T-helper 1 cell treated with Interleukin-12 subunit alpha and Interleukin-12 subunit beta and Interleukin-4 antibody, amounts not matched to agents 30 ng/mL and 1 ng/mL, for 36 hours (primary cell): Measurements from ENCODE around the gene LKAAEAR1. TPM values are rescaled to one million over a fixed set of nuclear protein-coding genes. Genes with fewer than 3 reads are reported as not detected.

Experiments used
- intact Hi-C: fragments of 100-400 bp; cut with micrococcal nuclease; formaldehyde crosslinking; loops from one replicate; pipeline ENCODE4 v1.15.1; 2024
- total RNA-seq: library from RNA; stranded (reverse); gene quantifications from 2 replicates; pipeline ENCODE4 v1.2.3, GENCODE V29; 2022

LKAAEAR1 gene
- total RNA-seq, 1 donor from 2014 or later: not detected

DNA sequence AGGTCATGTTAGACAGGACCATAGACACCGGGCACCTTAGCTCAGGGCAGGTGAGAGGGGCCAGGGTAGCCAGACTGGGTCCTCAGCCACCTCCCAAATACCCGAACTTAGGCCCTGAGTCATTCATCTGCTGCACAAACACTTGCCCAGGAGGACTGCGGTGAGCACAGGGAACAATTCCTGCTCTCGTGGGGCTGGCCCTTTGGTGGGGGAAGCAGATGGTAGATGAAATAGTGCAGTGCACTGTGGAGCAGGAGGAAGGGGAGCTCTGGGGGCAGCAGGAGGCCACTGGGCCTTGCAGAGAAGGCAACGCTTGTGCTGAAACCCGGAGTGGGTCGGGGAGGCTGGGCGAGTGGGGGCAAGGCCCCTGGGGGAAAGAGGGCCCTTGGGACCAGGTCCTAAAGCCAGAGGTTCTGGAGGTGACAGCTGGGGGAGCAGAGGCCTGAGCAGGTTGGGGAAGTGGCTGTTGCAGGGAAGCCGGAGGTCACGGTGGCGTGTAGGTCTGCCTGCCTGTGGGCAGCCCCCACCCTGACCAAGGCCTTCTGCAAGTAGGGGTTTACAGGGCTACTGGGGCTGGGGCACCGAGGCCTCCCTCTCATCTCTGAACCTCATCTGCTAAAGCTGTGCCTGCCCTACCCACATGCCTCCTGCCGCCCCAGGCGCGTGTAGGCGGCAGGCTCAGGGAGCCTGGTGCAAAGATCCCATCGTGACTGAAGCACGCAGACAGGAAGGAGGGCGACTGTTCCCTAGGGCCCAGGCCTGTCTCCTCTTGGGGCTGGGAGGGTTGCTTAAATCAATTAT is 27.8 kb upstream of the LKAAEAR1 start:
- intact Hi-C loops: no loop called here

DNA sequence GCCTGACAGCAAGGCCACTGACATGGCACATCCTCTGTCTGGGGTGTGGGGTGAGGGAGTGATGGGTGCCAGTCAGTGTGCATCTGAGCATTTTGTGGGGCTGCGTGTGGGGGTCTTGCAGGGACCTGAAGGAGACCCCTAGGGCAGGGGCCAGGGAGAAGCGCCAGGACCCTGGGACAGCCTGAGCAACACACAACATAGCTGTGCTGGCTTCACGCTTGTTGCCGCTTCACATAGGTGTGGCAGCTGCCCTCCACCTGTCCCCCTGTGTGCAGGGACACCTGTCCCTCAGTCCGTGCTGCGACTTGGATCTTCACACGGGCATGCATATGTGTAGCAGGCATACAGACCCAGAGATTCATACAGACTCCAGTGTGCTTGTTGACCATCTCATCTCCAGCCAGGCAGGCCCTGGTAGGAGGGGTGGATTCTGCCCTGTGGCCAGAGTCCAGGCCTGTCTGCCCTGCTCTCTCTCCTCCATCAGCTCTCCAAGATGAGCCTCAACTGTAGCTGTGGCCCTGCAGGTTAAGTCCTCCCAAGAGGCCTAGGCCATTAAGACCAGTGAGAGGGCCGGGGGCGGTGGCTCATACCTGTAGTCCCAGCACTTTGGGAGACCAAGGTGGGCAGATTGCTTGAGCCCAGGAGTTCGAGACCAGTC is 26.3 kb upstream of the LKAAEAR1 start:
- intact Hi-C loops: no loop called here

DNA sequence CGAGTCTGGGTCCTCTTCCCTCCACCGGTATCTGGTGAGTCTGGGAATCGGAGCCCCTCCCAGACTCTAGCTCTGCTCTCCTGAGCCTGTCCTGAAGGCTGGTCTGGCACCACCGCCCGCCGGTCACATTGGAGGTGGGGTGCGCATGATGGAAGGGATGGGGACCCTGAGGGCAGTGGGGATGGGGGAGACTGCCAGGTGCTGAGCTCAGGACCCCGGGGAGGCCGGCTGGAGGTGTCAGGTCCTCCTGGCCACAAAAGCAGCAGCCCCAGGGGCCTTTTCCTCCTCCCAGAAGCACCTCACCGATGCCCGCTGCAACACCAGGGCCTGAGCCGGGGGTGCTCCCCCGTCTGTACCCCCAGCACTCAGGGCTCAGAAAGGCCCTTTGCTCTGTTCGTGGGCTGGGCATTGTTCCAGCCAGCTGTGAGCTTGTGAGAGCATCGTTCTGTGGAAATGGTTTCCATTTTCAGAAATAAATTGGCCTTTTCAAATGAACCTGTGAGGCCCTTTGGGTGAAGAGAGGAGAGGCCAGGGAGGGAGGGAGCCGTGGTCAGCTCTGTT is 25.7 kb upstream of the LKAAEAR1 start:
- intact Hi-C loops: no loop called here

DNA sequence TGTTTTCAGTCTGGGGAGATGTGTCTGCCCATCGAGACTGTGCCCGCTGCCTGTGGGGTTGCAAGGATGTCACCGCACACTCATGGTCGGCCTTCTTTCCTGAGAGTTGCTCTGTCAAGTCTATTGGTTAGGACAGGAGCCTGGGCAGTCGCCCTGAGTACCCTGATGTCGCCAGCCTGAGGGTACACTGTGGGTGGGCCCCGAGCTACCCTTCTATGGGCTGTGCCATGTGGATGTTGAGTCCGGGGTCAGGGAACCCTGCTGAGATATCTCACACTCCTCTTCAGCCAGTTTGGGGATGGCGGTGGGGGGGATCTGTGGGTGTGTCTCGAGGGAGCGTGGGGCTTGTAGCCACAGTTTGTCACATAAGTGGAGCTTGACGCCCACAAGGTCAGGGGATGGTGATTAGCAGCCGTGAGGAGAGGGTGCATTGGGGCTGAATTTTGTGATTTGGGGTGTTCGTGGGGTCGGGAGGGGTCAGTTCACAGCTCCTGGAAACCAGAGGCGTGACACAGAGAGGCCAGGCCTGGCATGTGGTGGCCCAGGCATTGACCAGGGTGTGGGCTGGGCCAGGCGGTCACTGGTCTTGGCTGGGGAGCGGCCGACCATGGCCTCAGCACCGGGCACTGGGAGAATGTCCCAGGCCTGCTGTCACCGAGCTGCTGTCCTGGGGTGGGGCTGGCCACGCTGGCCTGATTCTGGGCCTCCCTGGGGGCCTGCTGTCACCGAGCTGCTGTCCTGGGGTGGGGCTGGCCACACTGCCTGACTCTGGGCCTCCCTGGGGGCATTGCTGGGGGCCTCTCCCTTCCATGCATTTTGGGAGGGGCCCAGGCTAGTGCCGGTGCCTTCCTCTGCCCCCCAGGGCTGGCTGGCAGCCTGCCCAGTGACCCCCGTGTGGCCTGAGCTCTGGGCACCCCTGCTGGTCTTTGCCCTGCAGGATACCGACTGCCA is 24.8 kb upstream of the LKAAEAR1 start:
- intact Hi-C loops: no loop called here

DNA sequence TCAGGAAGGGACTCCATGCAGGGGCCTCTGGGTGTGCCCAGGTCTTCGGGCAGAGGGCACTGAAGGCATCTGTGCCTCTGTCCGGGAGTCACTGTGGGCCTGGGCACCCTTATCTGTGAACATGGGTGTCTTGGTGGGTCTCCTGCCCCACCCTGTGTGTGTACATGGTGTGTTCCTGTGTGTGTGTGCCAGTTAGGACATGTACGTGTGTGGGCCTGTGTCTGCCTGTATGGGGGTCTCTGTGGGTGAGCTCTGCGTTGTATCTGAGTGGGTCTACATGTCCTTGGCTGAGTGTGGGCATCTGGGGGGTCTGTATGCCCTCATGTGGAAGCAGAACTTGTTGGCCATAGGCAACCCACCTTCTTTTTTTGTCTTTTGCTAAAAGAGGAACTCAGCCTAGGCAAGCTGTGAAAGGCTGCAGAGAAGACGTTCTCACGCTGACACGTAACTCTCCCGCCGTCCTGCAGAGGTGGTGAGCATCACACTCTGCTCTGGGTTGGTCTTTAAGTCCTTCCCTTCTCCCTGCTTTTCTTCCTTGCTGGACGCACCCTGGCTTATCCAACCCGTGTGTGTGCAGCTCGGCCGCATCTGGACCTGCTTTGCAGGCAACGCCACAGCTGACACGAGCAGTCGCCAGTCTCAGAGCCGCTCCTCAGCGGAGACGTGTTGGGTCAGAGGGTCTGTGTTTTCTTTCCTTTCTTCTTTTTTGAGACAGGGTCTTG is 23.7 kb upstream of the LKAAEAR1 start:
- intact Hi-C loops: no loop called here

GRCh38 chr20:64106981-64107735 is 23.0 kb upstream of the LKAAEAR1 start, which contains the start of gene NPBWR2:
Gene NPBWR2 (minus strand): TSS chr20:64107565. CDS start chr20:64106831, 734 bp downstream.
- intact Hi-C loops: no loop called here

DNA sequence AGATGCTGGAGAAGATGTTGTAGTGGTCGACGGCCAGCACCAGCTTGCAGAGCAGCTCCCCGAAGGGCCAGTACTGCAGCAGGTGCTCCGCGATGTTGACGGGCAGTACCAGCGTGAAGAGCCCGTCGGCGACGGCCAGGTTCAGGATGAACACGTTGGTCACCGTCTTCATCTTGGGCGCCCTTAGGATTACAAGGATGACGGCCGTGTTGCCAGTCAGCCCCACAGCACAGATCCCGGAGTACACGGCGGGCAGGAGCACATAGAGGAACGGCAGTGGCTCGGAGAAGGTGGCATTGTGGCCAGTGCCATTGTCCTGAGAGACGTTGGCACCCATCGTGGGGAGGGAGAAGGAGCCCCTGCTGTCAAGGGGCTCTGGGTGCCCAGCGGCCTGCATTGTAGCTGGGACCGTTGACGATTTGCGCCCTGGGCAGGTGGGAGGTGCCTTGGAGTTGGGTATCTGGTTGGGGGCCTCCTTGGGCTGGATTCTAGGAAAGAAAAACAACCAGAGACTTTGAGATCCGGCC is 22.3 kb upstream of the LKAAEAR1 start:
- intact Hi-C loops: no loop called here

DNA sequence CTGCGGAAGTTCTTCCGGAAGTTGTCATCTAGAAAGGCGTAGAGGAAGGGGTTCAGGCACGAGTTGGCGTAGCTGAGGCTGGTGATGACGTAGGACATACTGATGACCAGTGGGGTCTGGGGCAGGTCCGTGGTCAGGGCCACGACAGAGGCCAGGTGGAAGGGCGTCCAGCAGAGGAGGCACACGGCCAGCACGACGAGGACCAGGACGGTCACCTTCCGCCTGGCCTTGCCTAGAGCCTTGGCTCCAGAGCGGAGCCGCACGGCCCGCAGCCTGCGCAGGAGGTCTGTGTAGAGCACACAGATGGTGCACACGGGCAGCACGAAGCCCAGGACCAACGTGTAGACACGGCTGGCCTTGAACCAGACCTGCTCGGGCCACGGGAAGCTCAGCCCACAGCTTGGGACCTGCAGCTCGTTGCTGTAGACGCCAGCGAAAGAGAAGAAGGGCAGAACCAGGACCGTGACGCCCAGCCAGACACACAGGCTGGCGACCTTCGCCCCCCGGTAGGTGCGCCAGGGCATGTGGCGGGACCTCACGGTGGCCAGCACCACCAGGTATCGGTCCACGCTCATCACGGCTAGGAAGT is 21.7 kb upstream of the LKAAEAR1 start:
- intact Hi-C loops: no loop called here

- intact Hi-C loops: no loop called here
Observed at GRCh38 chr20:64104667-64105451, 20.7 kb upstream of the LKAAEAR1 start.

- intact Hi-C loops: loop anchor here (2.0 kb wide), 1 partner anchor 21 kb away; no protein-coding TSS in a partner anchor
Observed at GRCh38 chr20:64103871-64104666, 19.9 kb upstream of the LKAAEAR1 start.

GRCh38 chr20:64102647-64103354 is 18.6 kb upstream of the LKAAEAR1 start:
- intact Hi-C loops: loop anchor here (1.0 to 2.0 kb wide), 2 partner anchors 18 to 20 kb away; no protein-coding TSS in a partner anchor

DNA sequence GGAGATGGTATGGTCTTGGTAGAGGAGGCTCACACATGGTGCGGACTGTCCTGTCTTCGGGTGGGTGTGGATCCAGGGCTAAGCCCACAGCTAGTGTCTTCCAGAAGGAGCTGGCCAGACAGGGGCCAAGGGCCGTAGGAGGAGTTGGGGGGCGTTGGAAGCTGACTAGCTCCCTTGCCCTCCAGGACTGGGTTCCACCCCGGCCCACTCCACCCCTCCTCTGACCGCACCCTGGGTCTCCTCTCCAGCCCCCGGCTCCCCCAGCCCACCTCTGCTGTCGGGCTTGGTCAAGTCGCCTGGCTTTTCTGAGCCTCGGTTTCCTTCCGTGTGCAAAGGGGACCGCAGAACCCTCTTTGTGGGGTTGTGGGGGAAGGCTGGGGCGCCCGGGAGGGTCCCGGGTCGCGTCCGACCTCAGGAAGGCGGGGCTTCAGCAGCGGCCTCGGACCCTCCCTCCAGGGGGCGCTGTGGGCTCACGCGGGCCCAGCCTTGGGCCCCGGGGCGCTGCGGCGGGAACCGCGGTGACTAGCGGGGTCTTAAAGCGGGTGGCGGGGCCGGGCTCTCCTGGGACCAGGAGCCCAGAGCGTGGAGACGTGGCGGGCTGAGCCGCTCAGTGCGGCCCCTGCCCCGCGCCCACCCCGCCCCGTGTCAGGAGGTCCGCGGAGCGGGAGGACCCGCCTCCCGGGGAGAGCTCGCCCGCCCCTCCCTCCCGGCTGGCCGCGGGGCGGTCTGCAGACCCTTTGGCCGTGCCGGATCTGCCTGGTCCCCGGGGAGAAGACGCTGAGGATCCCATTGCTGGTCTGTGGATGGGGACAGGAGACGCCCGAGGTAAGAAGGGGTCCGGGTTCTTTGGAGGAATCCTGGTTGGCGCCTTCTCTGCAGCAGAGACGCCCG is 17.8 kb upstream of the LKAAEAR1 start:
- intact Hi-C loops: loop anchor here (1.0 to 2.0 kb wide), 2 partner anchors 18 to 19 kb away; no protein-coding TSS in a partner anchor

GRCh38 chr20:64100946-64101688 is 16.9 kb upstream of the LKAAEAR1 start:
- intact Hi-C loops: no loop called here

DNA sequence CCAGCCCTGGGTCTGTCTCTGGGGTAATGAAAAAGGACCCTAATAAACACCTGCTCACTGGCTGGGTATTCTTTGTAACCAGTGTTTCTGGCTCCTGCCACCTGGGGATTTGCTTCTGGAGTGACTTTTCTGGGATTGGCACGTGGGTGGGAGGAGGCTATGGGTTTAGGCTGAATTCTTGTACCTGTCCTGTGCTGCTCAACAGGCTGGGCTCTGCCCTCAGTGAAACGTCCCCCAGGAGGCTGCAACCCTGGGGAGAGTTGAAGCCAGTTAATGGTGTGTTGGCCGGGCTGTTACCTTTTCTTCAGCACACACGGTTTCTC is 16.3 kb upstream of the LKAAEAR1 start:
- intact Hi-C loops: no loop called here

GRCh38 chr20:64099880-64100565 is 15.8 kb upstream of the LKAAEAR1 start:
- intact Hi-C loops: no loop called here
